ENCODE measurements around the gene NR4A3.

DNA sequence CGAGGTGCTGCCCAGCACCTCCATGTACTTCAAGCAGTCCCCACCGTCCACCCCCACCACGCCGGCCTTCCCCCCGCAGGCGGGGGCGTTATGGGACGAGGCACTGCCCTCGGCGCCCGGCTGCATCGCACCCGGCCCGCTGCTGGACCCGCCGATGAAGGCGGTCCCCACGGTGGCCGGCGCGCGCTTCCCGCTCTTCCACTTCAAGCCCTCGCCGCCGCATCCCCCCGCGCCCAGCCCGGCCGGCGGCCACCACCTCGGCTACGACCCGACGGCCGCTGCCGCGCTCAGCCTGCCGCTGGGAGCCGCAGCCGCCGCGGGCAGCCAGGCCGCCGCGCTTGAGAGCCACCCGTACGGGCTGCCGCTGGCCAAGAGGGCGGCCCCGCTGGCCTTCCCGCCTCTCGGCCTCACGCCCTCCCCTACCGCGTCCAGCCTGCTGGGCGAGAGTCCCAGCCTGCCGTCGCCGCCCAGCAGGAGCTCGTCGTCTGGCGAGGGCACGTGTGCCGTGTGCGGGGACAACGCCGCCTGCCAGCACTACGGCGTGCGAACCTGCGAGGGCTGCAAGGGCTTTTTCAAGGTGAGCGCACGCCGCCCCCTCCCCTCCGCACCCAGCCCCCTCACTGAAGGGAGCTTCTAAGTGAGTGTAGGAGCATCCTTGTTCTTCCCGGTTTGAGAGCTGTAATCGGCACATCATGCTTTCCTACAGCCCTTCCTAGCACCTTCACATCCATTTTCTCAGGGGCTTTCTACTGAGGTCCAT, 6.9 kb downstream of the NR4A3 start:
- TF ChIP-seq ZFP3 (CRISPR knock-in tag; IDR thresholded peaks at IDR 0.05) = no peak
- TF ChIP-seq BACH2 (CRISPR knock-in tag; IDR thresholded peaks at IDR 0.05; ENCODE audit: borderline replicate concordance) = no peak
- no peak for TF ChIP-seq ZFP30 (CRISPR knock-in tag; IDR thresholded peaks at IDR 0.05)
- no peak for TF ChIP-seq ZNF565 (CRISPR knock-in tag; conservative IDR thresholded peaks at IDR 0.05; ENCODE audit: low read depth)
- TF ChIP-seq ARNTL (CRISPR knock-in tag; IDR thresholded peaks at IDR 0.05; ENCODE audit: borderline replicate concordance, low read depth) = no peak
- TF ChIP-seq, protein P1, sequence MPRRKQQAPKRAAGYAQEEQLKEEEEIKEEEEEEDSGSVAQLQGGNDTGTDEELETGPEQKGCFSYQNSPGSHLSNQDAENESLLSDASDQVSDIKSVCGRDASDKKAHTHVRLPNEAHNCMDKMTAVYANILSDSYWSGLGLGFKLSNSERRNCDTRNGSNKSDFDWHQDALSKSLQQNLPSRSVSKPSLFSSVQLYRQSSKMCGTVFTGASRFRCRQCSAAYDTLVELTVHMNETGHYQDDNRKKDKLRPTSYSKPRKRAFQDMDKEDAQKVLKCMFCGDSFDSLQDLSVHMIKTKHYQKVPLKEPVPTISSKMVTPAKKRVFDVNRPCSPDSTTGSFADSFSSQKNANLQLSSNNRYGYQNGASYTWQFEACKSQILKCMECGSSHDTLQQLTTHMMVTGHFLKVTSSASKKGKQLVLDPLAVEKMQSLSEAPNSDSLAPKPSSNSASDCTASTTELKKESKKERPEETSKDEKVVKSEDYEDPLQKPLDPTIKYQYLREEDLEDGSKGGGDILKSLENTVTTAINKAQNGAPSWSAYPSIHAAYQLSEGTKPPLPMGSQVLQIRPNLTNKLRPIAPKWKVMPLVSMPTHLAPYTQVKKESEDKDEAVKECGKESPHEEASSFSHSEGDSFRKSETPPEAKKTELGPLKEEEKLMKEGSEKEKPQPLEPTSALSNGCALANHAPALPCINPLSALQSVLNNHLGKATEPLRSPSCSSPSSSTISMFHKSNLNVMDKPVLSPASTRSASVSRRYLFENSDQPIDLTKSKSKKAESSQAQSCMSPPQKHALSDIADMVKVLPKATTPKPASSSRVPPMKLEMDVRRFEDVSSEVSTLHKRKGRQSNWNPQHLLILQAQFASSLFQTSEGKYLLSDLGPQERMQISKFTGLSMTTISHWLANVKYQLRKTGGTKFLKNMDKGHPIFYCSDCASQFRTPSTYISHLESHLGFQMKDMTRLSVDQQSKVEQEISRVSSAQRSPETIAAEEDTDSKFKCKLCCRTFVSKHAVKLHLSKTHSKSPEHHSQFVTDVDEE (CRISPR knock-in tag; IDR thresholded peaks at IDR 0.05) = no peak
- TF ChIP-seq SNAI2 (CRISPR knock-in tag; IDR thresholded peaks at IDR 0.05) = no peak
- TF ChIP-seq PATZ1 (CRISPR knock-in tag; IDR thresholded peaks at IDR 0.05; ENCODE audit: borderline replicate concordance) = no peak

Data from SK-N-SH treated with all-trans-retinoic acid at 6 μM for 48 hours (cell line).